ENCODE measurements around the gene IMPA2. TPM values are rescaled to one million over a fixed set of nuclear protein-coding genes. Genes with fewer than 3 reads are reported as not detected.

IMPA2 gene
- polyA plus RNA-seq, 1 experiment = 12.8 TPM

DNA sequence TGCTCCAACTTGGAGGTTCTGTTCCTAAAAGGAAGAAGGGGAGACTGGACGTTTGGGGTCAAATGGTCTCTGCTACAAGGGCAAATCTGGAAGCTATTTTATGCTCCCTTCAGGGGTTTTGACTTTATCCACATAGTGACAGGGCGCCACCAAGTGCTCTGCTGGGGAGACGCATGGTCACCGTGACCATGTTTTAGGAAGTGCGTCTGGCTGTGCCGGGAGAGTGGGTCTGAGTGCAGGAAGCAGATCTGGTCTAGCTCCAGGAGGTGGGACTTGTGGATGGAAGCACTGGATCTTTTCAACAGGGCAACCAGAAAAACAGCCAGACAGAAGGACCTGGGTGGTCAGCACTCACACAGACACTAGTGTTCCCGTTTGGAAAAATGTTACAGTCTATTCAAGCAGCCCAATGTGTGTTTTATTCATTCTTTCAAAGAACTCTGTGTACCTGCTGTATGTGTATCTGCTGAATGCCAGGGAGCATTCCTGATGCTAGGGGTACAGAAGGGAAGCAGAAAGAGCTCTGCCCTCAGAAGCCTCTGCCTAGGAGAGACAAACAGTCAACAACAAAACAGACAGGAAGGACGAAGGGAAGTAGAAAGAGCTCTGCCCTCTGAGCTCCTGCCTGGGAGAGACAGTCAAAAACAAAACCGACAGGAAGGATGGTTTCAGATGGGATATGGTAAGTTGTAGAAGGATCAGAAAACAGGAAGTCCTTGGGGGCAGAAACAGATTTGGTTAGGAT is 14.3 kb downstream of the IMPA2 start:
- no peaks in the 10 kb centered on the region for H3K27me3 ChIP-seq (ENCODE audit: control insufficient read depth, insufficient read depth, low read length)
- no peak overlapping the region for H3K27ac ChIP-seq (ENCODE audit: low read depth, low read length)
- ChIA-PET POLR2A (interaction anchor here (0.6 to 2.8 kb wide), 6 partner anchors 14 to 833 kb away, joined by 3 to 23 read pairs (median 6); partner anchors contain the start of gene IMPA2), CTCF (interaction anchor here (0.6 to 7.9 kb wide), 36 partner anchors 8 to 340 kb away, joined by 3 to 342 read pairs (median 5); partner anchors contain the start of gene IMPA2)
- DNase-seq (ENCODE audit: low read depth, low spot score) = peak; percentile 48
- H3K4me3 ChIP-seq (ENCODE audit: low read depth, low read length) = no peak overlapping the region
- peak; percentile 75 for TF ChIP-seq CTCF (IDR thresholded peaks at IDR 0.05; ENCODE audit: low read depth, low read length)
- no peaks in the 10 kb centered on the region for H3K9me3 ChIP-seq (ENCODE audit: control insufficient read depth, insufficient read depth, low read length)

- H3K4me3 ChIP-seq (ENCODE audit: low read depth, low read length) = no peak overlapping the region
- H3K9me3 ChIP-seq (ENCODE audit: control insufficient read depth, insufficient read depth, low read length) = no peaks in the 10 kb centered on the region
- no peak for TF ChIP-seq CTCF (IDR thresholded peaks at IDR 0.05; ENCODE audit: low read depth, low read length)
- CTCF ChIA-PET = interaction anchor here (0.6 to 7.9 kb wide), 24 partner anchors 13 to 1059 kb away, joined by 3 to 342 read pairs (median 8); no protein-coding TSS in a partner anchor
- no peak for DNase-seq (ENCODE audit: low read depth, low spot score)
- H3K27me3 ChIP-seq (ENCODE audit: control insufficient read depth, insufficient read depth, low read length) = no peaks in the 10 kb centered on the region
- no peak overlapping the region for H3K27ac ChIP-seq (ENCODE audit: low read depth, low read length)
- POLR2A ChIA-PET = interaction anchor here (1.0 to 1.2 kb wide), 3 partner anchors 15 to 19 kb away, joined by 3 to 11 read pairs (median 5); partner anchors contain the start of gene IMPA2
Observed at GRCh38 chr18:11996190-11996754, 15.0 kb downstream of the IMPA2 start.

DNA sequence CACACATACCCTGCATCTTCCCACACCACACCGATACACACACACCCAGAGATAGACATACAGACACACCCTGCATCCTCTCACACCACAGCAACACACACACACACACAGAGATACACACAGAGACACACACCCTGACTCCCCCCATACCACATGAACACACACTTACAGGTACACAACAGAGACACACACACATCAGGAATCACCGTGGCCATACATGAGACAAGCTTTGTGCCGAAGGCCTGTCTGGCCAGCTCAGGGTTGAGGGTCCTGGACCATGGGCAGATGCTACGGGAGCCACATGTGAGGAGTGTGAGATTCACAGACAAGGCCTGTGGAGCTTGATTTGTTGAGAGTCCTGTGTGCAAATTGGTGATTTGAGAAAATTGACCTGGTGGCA is 15.6 kb downstream of the IMPA2 start:
- no peak overlapping the region for H3K27ac ChIP-seq (ENCODE audit: low read depth, low read length)
- H3K4me3 ChIP-seq (ENCODE audit: low read depth, low read length) = no peak overlapping the region
- ChIA-PET POLR2A (no interaction called here), CTCF (interaction anchor here (1.0 to 7.9 kb wide), 6 partner anchors 42 to 1060 kb away, joined by 3 to 342 read pairs (median 28); no protein-coding TSS in a partner anchor)
- no peaks in the 10 kb centered on the region for H3K27me3 ChIP-seq (ENCODE audit: control insufficient read depth, insufficient read depth, low read length)
- H3K9me3 ChIP-seq (ENCODE audit: control insufficient read depth, insufficient read depth, low read length) = no peaks in the 10 kb centered on the region
- no peak for DNase-seq (ENCODE audit: low read depth, low spot score)
- TF ChIP-seq CTCF (IDR thresholded peaks at IDR 0.05; ENCODE audit: low read depth, low read length) = no peak

GRCh38 chr18:11997466-11997865 is 16.2 kb downstream of the IMPA2 start:
- H3K27ac ChIP-seq (ENCODE audit: low read depth, low read length) = no peak overlapping the region
- H3K9me3 ChIP-seq (ENCODE audit: control insufficient read depth, insufficient read depth, low read length) = no peaks in the 10 kb centered on the region
- ChIA-PET CTCF (interaction anchor here (1.0 to 7.9 kb wide), 8 partner anchors 41 to 1060 kb away, joined by 3 to 342 read pairs (median 23); no protein-coding TSS in a partner anchor), POLR2A (no interaction called here)
- no peak overlapping the region for H3K4me3 ChIP-seq (ENCODE audit: low read depth, low read length)
- no peak for DNase-seq (ENCODE audit: low read depth, low spot score)
- TF ChIP-seq CTCF (IDR thresholded peaks at IDR 0.05; ENCODE audit: low read depth, low read length) = no peak
- H3K27me3 ChIP-seq (ENCODE audit: control insufficient read depth, insufficient read depth, low read length) = no peaks in the 10 kb centered on the region

DNA sequence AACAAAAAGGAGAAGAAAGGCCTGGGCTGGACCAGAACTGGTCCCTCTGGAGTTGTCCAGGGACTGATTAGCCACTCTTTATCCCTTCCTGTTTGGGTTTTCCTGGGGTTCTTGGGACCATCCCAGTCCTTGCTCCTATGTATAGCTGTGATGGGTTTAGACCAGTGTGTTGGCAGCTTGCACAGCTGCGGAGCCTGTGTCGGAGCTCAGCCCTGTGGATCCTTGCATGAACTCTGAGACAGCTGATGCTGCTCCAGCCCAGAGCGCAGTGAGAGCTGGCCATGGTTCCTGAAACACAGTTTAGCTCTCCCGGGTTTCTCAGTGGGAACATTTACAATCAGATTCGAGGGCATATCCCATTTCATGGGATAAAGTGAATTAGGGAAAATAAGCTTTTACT is 16.9 kb downstream of the IMPA2 start:
- POLR2A ChIA-PET = no interaction called here
- Histone ChIP-seq H3K9me3 (ENCODE audit: control insufficient read depth, insufficient read depth, low read length) (no peaks in the 10 kb centered on the region), H3K4me3 (ENCODE audit: low read depth, low read length) (no peak overlapping the region), H3K27me3 (ENCODE audit: control insufficient read depth, insufficient read depth, low read length) (no peaks in the 10 kb centered on the region), H3K27ac (ENCODE audit: low read depth, low read length) (no peak overlapping the region)
- no peak for TF ChIP-seq CTCF (IDR thresholded peaks at IDR 0.05; ENCODE audit: low read depth, low read length)
- DNase-seq (ENCODE audit: low read depth, low spot score) = no peak
- CTCF ChIA-PET = interaction anchor here (0.9 to 7.9 kb wide), 6 partner anchors 17 to 343 kb away, joined by 3 to 342 read pairs (median 8); partner anchors contain the start of gene IMPA2

Data from AG04450 (cell line).